Mesenchymal stem cell (in vitro differentiated cells and primary cell): ENCODE data around the gene MS4A18.

Experiments
- DNase-seq: peaks from one replicate; pipeline ENCODE4 v3.0.0-alpha.2; 2013
- H2AFZ ChIP-seq: one replicate; pipeline ENCODE4 v1.6.1; 2013; ENCODE audit warnings: low read depth, mild to moderate bottlenecking, control low read depth, inconsistent platforms, low read length, moderate library complexity
- H2AK5ac ChIP-seq: 2 replicates; pipeline ENCODE4 v1.6.1; 2013; ENCODE audit warnings: low read length, moderate library complexity, mild to moderate bottlenecking, inconsistent platforms; ENCODE audit not compliant: severe bottlenecking
- H2BK120ac ChIP-seq: one replicate; pipeline ENCODE4 v1.6.1; 2013; ENCODE audit warnings: low read depth, mild to moderate bottlenecking, inconsistent platforms, low read length, moderate library complexity
- H2BK12ac ChIP-seq, 2 experiments: one replicate each; pipeline ENCODE4 v1.6.1; 2013; ENCODE audit warnings: inconsistent platforms in 2 of 2, low read length in 2 of 2, mild to moderate bottlenecking in 2 of 2, moderate library complexity in 2 of 2, control low read depth in 1 of 2
- H2BK15ac ChIP-seq: one replicate; pipeline ENCODE4 v1.6.1; 2013; ENCODE audit warnings: mild to moderate bottlenecking, low read depth, inconsistent platforms; ENCODE audit not compliant: poor library complexity, severe bottlenecking
- H2BK5ac ChIP-seq: 2 replicates; pipeline ENCODE4 v1.6.1; 2013; ENCODE audit warnings: low read depth, mild to moderate bottlenecking, low read length, control low read depth, inconsistent platforms; ENCODE audit not compliant: poor library complexity, severe bottlenecking
- H3K14ac ChIP-seq, 2 experiments: one replicate each; pipeline ENCODE4 v1.6.1; 2013; ENCODE audit warnings: inconsistent platforms in 2 of 2, low read length in 2 of 2, control low read depth in 1 of 2, mild to moderate bottlenecking in 1 of 2, moderate library complexity in 1 of 2
- H3K18ac ChIP-seq, 2 experiments: one replicate each; pipeline ENCODE4 v1.6.1; 2013; ENCODE audit warnings: inconsistent platforms in 2 of 2, low read length in 2 of 2, control low read depth in 1 of 2, low read depth in 1 of 2, mild to moderate bottlenecking in 1 of 2
- H3K23ac ChIP-seq, 2 experiments: one replicate each; pipeline ENCODE4 v1.6.1; 2013; ENCODE audit warnings: inconsistent platforms in 2 of 2, low read length in 2 of 2, mild to moderate bottlenecking in 2 of 2, moderate library complexity in 2 of 2, control low read depth in 1 of 2
- H3K27ac ChIP-seq: 2 replicates; pipeline ENCODE4 v1.5.1; 2013; ENCODE audit warnings: mild to moderate bottlenecking, moderate library complexity, low read length, control low read depth, inconsistent platforms; ENCODE audit not compliant: poor library complexity, severe bottlenecking
- H3K27me3 ChIP-seq, 2 experiments: 2 replicates each; pipeline versions ENCODE4 v1.6.1 to v1.7.0; 2013; ENCODE audit warnings: low read length in 2 of 2, mild to moderate bottlenecking in 2 of 2, moderate library complexity in 2 of 2, control low read depth in 1 of 2, inconsistent platforms in 1 of 2; ENCODE audit not compliant: control insufficient read depth in 1 of 2, insufficient read depth in 1 of 2
- H3K36me3 ChIP-seq, 2 experiments: 2 replicates each; pipeline versions ENCODE4 v1.6.1 to v1.7.0; 2013; ENCODE audit warnings: low read length in 2 of 2, control low read depth in 1 of 2, inconsistent platforms in 1 of 2, low read depth in 1 of 2, mild to moderate bottlenecking in 1 of 2; ENCODE audit not compliant: insufficient read depth in 2 of 2, control insufficient read depth in 1 of 2
- H3K4ac ChIP-seq, 2 experiments: one replicate each; pipeline ENCODE4 v1.6.1; 2013; ENCODE audit warnings: inconsistent platforms in 2 of 2, low read length in 2 of 2, mild to moderate bottlenecking in 2 of 2, moderate library complexity in 2 of 2, control low read depth in 1 of 2, low read depth in 1 of 2
- H3K4me1 ChIP-seq: 2 replicates; pipeline ENCODE4 v1.6.1; 2013; ENCODE audit warnings: low read depth, low read length, control low read depth; ENCODE audit not compliant: control insufficient read depth, insufficient read depth
- H3K4me2 ChIP-seq: 2 replicates; pipeline ENCODE4 v1.6.1; 2013; ENCODE audit warnings: low read length, mild to moderate bottlenecking, inconsistent platforms; ENCODE audit not compliant: poor library complexity, severe bottlenecking
- H3K4me3 ChIP-seq, 2 experiments: 2 replicates each; pipeline versions ENCODE4 v1.5.1 to v1.7.0; 2013; ENCODE audit warnings: low read length in 2 of 2, mild to moderate bottlenecking in 2 of 2, control low read depth in 1 of 2, low read depth in 1 of 2; ENCODE audit not compliant: insufficient read depth in 1 of 2
- H3K79me1 ChIP-seq: replicated peaks from 2 replicates; pipeline ENCODE4 v1.6.1; 2013; ENCODE audit warnings: mild to moderate bottlenecking, control low read depth, low read length, inconsistent platforms; ENCODE audit not compliant: poor library complexity, severe bottlenecking
- H3K9ac ChIP-seq: 2 replicates; pipeline ENCODE4 v1.7.0; 2013; ENCODE audit warnings: mild to moderate bottlenecking, low read length, moderate library complexity
- H3K9me3 ChIP-seq: 2 replicates; pipeline ENCODE4 v1.7.0; 2013; ENCODE audit warnings: mild to moderate bottlenecking, low read length; ENCODE audit not compliant: control insufficient read depth
- H4K8ac ChIP-seq: one replicate; pipeline ENCODE4 v1.6.1; 2013; ENCODE audit warnings: inconsistent platforms, mild to moderate bottlenecking, low read length, moderate library complexity
- H4K91ac ChIP-seq: one replicate; pipeline ENCODE4 v1.6.1; 2013; ENCODE audit warnings: mild to moderate bottlenecking, low read length, inconsistent platforms
- WGBS: methylation state at CpG from one replicate; pipeline ENCODE4 v1.1.7; 2013; ENCODE audit warnings: mixed read lengths; 5-methylcytosine and 5-hydroxymethylcytosine counted together

Gene MS4A18

DNA sequence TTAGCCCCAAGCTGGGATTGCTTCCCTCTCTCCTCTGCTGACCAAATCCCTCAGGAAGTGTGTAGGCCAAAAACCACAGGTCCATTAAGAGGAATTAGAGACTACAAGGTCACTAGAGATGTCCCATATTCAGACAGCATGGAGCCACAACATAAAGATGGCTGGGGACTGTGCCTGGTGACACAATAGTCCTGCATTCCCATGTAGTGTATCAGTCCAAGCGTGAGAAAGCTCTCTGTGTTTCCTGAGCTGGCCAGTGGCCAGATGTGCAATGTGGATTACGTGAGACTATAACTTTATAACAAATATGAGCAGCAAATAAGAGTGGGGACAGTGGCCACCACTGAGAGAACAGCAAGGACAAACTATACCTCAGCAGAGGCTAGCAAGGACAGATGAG is 53.1 kb downstream of the MS4A18 start:
- Histone ChIP-seq H3K36me3 (no peaks in the 10 kb centered on the region), H2BK120ac (no peak overlapping the region), H3K23ac (no peak overlapping the region), H4K91ac (no peak overlapping the region), H4K8ac (no peak overlapping the region), H3K27me3 (peaks cover 26 to 46% of the 10 kb centered on the region in 2 experiments), H3K9ac (no peak overlapping the region), H3K4me2 (no peak overlapping the region), H3K4me1 (peaks cover 2% of the 10 kb centered on the region), H3K79me1 (no peaks in the 10 kb centered on the region), H2AK5ac (no peak overlapping the region), H2AFZ (no peak overlapping the region), H3K9me3 (no peaks in the 10 kb centered on the region), H2BK5ac (no peak overlapping the region), H3K4ac (no peak overlapping the region), H2BK12ac (no peak overlapping the region), H3K4me3 (no peak overlapping the region), H2BK15ac (no peak overlapping the region), H3K14ac (no peak overlapping the region), H3K18ac (no peak overlapping the region), H3K27ac (no peak overlapping the region)
- DNase-seq, result peak; percentile 87
- WGBS, result 38% methylated on average over 1 of the region's 2 CpGs

GRCh38 chr11:60780065-60780464 is 55.5 kb downstream of the MS4A18 start:
- Histone ChIP-seq H3K27ac (no peak overlapping the region), H3K9me3 (no peaks in the 10 kb centered on the region), H3K14ac (no peak overlapping the region), H3K9ac (no peak overlapping the region), H3K4me2 (no peak overlapping the region), H4K8ac (no peak overlapping the region), H2BK15ac (no peak overlapping the region), H3K23ac (no peak overlapping the region), H3K27me3 (peaks cover 15 to 44% of the 10 kb centered on the region in 2 experiments), H3K4ac (no peak overlapping the region), H4K91ac (no peak overlapping the region), H3K79me1 (no peaks in the 10 kb centered on the region), H3K4me1 (peaks cover 2% of the 10 kb centered on the region), H2AFZ (no peak overlapping the region), H3K36me3 (no peaks in the 10 kb centered on the region), H3K4me3 (no peak overlapping the region), H2BK5ac (no peak overlapping the region), H2AK5ac (no peak overlapping the region), H3K18ac (no peak overlapping the region), H2BK120ac (no peak overlapping the region), H2BK12ac (no peak overlapping the region)
- DNase-seq, result no peak
- WGBS, result 58% methylated on average over 2 of the region's 2 CpGs

DNA sequence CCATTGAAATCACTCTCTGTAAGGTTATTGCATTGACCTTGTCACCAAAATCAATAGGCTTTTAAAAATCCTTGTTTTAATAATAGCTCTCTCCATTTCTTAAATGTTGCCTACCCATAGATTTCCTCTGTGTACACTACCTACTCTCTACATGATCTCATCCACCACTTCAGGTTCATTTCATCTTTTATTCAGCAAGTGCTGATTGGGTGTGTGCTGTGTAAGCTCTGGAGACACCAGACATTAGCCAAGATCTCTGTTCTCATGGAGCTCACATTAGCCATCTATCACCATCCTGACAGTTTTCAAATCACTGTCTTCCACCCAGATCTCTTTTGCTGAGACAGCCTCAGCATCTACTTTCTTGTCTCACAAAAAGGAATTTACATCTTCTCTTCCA is 56.3 kb downstream of the MS4A18 start:
- H2BK120ac ChIP-seq, result no peak overlapping the region
- no peak overlapping the region for H3K4me2 ChIP-seq
- no peaks in the 10 kb centered on the region for H3K79me1 ChIP-seq
- no peak overlapping the region for H2AK5ac ChIP-seq
- no peaks in the 10 kb centered on the region for H3K36me3 ChIP-seq
- H2BK5ac ChIP-seq, result no peak overlapping the region
- H3K9ac ChIP-seq, result no peak overlapping the region
- H3K4me1 ChIP-seq, result peaks cover 2% of the 10 kb centered on the region
- H3K23ac ChIP-seq, result no peak overlapping the region
- H3K4me3 ChIP-seq, result no peak overlapping the region
- H2BK15ac ChIP-seq, result no peak overlapping the region
- no peak overlapping the region for H4K8ac ChIP-seq
- H3K27ac ChIP-seq, result no peak overlapping the region
- H3K9me3 ChIP-seq, result no peaks in the 10 kb centered on the region
- H2AFZ ChIP-seq, result no peak overlapping the region
- no peak overlapping the region for H2BK12ac ChIP-seq
- no peak overlapping the region for H3K14ac ChIP-seq
- H3K18ac ChIP-seq, result no peak overlapping the region
- H4K91ac ChIP-seq, result no peak overlapping the region
- no peak for DNase-seq
- H3K27me3 ChIP-seq, result peaks cover 15 to 51% of the 10 kb centered on the region in 2 experiments
- no peak overlapping the region for H3K4ac ChIP-seq

DNA sequence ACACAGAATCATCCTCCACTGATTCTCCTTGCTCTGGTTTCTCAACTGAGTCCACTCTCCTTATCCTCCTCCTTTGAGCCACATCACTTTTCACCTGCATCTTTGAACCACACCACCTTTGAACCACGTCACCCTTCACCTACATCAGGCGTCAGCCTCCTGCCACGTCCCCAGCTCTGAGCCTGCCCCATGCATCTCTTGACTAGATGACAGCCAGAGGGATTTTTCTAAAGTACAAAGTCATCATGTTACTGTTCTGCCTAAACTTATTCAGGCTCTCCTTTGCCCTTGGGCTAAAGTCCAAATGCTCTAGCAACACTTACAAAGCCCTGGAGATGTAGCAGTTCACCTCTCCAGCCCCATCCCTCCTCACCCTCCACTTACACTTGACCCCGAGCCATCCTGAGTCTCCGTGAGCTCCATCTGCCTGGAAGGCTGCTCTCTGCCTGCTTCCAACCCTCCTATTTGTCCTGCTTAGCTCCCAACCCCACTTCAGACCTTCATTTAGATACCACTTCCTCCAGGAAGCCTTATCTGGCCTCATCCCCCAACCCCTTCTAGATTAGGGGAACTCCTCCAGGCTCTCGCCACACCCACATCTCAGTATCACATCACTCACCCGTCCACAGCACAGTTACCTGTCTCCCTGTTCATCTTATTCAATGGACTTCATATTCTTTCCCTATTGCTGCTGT is 56.9 kb downstream of the MS4A18 start:
- Histone ChIP-seq H2BK15ac (no peak overlapping the region), H2BK12ac (no peak overlapping the region), H3K23ac (no peak overlapping the region), H3K9me3 (no peaks in the 10 kb centered on the region), H3K4ac (no peak overlapping the region), H3K4me1 (peaks cover 9% of the 10 kb centered on the region), H3K79me1 (no peaks in the 10 kb centered on the region), H3K9ac (no peak overlapping the region), H4K8ac (no peak overlapping the region), H2BK5ac (no peak overlapping the region), H4K91ac (no peak overlapping the region), H2AFZ (no peak overlapping the region), H3K14ac (no peak overlapping the region), H3K36me3 (no peaks in the 10 kb centered on the region), H3K4me3 (no peak overlapping the region), H3K18ac (no peak overlapping the region), H2AK5ac (no peak overlapping the region), H3K27ac (no peak overlapping the region), H3K4me2 (no peak overlapping the region), H2BK120ac (no peak overlapping the region), H3K27me3 (peaks cover 15 to 53% of the 10 kb centered on the region in 2 experiments)
- DNase-seq, result no peak
- 75% methylated on average over 7 of the region's 7 CpGs for WGBS
